CD4-positive, alpha-beta T cell treated with Interleukin-4 for 1 hour (primary cell): ENCODE measurements around the gene ALDH2.
A peak's percentile ranks its signal among the peaks of the same experiment; 100 is the strongest.
"Not testable (repeated sequence)": the region's sequence is repeated elsewhere in the genome, so short reads cannot be mapped to it uniquely, and the experiment has no call there.

ENCODE experiments used
- DNase-seq, 2 donors: peaks; one replicate each; pipeline ENCODE4 v3.0.0-alpha.2; 2020 to 2022

ALDH2 gene

DNA sequence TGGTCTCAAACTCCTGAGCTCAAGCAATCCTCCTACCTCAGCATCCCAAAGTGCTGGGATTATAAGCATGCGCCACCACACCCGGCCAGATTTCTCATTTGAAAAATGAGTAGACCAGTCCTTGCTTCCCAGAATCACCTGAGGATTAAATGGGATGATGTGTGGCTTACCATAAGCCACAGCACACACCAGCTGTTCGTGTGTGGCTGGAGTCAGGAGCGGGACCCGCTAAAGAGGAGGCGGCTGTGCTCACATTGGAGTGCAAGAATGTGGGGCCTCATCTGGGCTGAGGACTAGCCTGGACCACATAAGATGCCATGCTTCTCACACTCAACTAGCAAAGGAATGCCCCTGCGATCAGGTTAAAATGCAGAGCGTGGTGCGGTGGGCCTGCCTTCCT, 6.7 kb upstream of the ALDH2 start:
- DNase-seq = no peak

- no peak for DNase-seq
Observed at GRCh38 chr12:111761099-111761498, 5.6 kb upstream of the ALDH2 start.

- DNase-seq = no peak
Observed at GRCh38 chr12:111761706-111762105, 5.0 kb upstream of the ALDH2 start.

DNA sequence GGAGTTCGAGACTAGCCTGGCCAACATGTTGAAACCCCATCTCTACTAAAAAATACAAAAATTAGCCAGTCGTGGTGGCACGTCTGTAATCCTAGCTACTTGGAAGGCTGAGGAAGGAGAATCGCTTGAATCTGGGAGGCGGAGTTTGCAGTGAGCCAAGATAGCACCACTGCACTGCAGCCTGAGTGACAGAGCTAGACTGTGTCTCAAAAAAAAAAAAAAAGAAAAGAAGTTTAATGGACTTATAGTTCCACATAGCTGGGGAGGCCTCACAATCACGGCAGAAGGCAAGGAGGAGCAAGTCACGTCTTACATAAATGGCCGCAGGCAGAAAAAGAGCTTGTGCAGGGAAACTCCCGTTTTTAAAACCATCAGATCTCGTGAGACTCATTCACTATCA, 3.2 kb upstream of the ALDH2 start:
- DNase-seq = not testable (repeated sequence)

- DNase-seq = no peak
Observed at GRCh38 chr12:111764120-111764821, 2.5 kb upstream of the ALDH2 start.

DNA sequence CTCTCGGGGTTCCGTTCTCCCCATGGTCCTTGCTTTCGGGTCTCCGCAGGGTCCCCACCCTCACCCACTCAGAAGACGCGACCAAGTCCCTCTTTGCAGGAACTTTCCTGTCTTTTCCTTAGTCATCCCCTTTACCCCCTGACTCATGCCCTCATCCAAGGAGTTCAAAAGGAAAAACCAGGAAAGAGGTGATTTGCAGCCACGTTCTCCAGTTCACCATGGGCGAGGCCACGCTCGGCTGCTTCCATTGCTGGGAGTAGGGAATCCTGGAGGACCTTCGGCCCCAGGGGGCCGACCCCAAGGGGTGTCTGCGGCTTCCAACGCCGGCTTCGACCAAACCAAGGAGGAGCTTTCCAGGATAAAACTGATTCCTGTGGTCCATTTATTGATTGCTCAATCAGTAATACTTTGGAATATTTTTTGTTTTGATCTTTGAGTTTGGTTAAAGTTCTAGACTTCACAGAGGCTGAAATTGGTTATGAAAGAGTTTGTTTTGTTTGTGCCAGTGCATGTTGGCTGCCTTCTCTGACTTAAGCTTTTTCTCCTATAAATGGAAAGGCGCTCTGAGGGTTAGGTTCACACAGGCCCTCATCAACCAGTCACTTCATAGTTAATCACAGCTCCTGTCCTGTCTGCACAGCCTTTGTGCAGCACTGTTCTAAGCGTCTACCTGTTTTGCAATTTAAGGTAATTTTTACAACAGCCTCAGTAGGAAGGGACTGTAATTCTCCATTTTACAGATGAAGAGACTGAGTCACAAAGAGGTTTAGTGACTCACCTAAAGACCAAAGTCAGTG, 827 bp downstream of the ALDH2 start:
- no peak for DNase-seq

DNA sequence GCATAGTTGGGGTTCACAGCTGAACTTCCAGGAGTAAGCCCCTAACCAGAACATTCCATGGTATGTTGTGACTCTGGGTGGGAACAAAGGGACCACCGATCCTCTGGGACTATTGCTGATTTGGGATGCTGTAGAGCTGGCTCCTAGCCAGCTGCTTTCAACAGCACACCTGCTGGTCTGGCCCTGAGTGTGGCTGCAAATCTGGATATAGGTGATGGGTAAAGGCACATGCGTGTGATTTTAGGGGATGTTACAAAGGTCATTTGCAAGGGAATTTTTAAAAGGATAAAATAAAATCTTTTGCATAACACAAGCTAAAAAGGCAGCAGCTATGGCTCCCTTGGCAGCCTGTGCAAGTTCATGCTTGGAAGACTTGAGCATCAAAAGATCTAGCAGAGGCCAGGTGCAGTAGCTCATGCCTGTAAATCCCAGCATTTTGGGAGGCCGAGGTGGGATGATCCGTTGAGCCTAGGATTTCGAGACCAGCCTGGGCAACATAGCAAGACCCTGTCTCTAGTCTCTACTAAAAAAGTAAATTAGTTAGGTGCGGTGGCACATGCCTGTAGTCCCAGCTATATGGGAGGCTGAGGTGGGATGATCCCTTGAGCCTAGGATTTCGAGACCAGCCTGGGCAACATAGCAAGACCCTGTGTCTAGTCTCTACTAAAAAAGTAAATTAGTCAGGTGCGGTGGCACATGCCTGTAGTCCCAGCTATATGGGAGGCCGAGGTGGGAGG, 1.6 kb downstream of the ALDH2 start:
- no peak for DNase-seq

DNA sequence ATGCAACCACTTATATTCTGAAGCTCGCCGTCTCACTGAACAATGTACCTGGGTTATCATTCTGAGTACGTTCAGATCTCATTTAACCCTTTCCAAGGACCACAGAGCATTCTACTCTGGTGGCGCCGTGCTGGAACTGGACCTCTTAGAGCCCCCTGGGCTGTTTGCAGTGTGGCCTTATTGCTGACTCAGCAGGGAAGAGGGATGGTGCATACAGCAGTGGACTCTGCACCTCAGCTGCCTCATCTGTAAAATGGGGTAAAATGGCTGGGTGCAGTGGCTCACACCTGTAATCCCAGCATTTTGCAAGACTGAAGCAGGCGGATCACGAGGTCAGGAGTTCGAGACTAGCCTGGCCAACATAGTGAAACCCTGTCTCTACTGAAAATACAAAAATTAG, 2.9 kb downstream of the ALDH2 start:
- DNase-seq = no peak

DNA sequence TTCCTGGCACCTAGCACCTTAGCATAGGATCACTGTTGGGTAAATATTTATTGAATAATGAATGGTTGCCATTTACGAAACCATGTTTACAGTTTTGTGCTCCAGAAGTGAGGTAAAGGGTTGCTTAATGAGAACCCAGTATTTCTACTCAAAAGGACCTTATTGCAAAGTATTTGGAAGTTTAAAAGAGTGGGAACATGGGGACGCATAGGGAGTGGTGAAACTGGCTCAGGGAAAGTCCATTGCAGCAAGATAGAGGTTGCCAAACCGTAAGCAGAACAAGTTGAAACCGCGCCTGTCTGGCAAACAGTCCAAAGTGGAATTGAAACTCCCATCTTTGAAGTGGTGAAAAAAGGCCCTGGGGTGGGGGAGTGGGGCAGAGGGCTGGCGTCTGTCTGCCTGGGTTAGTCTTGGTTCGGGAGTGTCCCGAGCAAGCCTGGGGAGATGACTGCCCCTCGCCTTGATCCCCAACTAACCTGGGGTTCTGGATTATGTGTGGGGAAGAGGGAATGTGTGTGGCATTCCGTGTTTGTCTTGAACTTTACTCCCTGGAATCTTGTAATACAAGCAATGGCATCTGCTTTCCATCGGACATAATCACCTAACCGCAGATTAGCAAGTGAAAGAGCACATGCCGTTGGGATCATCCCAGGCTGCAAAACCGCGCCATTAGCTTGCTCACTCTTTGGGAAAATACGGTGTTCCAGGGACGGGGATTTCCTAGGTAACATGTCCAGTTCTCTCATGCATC, 7.2 kb downstream of the ALDH2 start:
- DNase-seq = peak; percentile 14 to 55

DNA sequence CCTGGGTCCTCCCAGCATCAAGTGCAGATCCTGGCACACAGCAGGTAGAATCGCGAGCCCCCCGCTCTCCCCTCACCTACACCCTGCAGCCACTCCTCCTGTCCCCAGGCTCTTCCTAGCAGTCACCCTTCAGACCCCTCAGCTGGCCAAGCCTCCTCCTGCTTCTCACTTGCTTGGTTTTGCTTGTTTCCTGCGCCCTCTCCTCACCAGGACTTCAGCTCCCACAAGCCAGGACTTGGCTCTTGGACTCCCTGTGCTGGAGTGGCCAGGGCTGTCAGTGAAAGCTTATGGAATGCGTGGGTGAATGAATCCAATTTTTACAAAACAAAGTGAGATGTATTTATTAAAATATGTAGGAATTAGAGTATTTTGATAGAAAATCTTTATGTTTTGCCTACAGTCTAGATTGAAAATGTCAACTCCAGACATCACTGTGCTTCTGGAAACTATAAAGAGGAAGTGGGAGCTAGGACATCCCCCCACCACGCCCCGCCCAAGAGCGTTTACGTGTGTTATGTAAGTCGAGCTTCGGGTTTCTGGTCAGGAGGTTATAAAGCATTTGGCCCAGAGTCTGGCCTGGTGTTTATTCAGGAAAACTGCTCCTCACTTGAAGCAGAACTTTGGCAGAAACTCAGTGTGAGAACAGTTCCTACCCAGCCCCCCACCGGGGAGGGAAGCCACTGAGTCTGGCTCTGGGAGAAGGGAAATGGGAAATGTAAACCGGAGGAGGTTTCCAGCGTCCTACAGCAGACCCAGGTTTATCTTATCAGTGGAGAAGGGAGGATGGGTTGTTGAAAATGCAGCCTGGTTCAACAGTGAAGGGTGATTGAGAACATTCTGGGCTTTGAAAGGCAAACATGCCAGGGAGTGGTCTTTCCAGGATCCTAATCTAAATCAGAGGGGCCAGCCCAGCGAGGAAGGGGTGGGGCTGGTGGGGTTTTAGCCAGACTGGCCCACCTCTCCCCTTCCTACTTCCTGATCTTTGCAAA, 8.8 kb downstream of the ALDH2 start:
- peak; percentile 27 to 85 for DNase-seq

DNA sequence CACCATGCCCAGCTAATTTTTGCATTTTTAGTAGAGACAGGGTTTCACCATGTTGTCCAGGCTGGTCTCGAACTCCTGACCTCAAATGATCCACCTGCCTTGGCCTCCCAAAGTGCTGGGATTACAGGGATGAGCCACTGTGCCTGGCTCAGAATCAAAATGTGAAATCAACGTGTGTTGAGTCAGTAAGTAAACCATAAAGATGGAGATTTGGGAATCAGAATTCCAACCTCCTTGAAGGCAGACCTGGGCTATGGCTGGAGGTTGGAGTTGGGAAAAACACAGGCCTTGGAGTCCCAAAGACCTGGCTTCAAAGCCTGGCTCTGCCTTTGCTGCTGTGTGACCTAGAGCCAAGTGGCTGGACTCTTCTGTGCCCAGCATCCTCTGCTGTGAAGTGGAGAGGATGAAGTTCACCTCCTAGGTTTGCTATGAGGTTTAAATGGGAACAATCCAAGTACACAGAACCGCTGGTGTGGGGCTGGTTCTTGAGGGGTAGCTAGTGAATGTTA, 10.2 kb downstream of the ALDH2 start:
- no peak for DNase-seq

DNA sequence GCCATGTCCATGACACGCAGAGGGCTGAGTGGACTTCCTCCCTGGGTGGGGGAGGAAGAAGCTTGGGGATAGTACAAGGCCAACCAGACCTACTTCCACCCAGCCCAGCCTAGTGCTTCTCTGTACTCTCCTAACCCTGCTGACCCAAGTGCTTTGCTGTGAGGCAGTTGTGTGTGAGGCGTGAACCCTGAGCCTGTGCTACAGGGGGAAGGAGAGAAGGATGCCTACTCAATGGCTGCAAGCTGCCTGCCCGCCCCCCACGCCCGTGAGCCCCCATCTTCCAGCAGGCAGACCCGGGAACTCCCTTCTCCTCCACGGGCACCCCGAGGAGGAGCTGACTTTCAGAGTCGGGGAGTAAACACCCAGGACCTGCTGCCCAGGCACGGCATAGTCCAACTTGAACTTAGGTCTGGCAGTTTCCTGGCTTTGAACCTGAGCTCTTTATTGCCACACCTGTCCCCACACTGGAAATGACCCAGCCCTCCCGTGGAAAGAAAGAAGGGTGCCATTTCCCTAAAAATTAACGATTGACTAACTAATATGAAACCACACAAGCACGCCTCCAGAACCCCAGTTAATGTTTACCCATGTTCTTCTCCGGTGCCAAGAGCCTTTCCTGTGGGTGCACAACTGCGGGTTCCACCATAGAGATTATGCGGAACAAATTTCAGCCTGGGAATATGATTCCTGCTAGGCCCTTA, 10.8 kb downstream of the ALDH2 start:
- peak in 1 of 2 donors; percentile 42 for DNase-seq

DNA sequence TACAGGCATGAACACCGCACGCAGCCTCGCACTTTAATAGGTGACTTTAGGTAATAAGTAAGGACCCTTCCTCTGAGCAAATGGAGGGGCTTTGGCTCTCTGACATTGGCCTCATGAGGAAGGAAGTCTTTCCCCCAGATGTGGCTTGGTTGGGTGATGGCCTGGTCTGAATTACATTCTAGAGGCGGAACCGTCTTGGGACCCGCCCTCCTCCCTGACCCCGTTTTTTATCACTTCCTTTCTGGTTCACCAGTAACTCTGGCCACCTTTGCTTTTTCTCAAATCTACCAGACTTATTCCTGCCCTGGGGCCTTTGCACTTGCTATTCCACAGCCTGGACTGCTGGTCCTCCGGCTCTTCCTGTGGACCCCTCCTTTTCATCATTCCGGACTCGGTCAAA, 13.4 kb downstream of the ALDH2 start:
- DNase-seq = no peak

DNA sequence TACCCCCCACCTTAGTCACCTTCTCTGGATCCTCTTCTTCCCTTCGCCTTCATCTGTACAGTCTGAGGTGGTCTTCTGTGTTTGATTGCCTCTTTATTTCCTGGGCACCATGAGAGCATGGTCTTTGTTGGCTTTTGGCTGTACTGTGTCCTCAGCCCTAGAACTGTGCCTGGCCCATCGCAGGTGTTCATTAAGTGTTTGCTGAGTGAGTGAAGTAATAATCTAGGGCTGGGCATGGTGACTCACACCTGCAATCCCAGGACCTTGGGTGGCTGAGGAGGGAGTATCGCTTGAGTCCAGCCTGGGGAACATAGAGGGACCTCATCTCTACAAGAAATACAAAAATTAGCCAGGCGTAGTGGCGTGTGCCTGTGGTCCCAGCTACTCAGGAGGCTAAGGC, 13.9 kb downstream of the ALDH2 start:
- DNase-seq = no peak

DNA sequence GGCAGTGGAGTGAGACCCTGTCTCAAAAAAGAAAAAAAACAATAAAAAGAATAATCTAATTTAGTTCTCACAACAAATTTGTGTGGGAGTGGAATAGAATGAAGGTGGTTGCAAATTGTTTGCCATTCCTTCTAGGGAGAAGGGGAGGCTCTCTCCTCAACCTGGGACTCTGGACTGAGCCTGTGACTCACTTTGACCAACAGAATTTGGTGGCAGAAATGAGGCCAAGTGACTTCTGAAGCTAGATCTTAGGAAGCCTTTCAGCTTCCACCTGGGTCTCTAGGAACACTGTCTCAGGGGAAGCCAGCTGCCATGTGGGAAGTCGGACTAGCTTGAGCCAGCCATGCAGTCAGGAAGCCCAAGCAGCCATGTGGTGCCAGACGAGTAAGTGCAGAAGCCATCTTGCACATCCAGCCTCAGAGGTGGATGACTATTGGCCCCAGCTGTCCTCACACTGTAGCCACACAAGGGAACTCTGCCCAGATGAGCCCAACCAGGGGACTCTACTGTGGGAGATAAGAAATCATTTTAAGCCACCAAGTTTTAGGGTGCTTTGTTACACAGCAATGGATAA, 14.4 kb downstream of the ALDH2 start:
- no peak for DNase-seq

DNA sequence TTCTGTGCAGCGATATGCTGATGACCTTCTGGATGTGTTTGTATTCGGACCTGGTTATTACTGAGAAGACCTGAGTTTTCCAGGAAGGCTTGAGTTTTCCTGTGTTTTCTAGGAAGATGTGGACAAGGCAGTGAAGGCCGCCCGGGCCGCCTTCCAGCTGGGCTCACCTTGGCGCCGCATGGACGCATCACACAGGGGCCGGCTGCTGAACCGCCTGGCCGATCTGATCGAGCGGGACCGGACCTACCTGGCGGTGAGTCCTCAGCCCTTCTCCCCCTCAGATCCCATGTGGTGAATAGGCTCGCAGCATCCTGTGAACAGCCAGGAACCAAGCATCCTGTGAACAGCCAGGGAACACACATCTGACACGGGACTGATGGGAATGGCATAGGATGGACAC, 16.3 kb downstream of the ALDH2 start:
- no peak for DNase-seq

GRCh38 chr12:111784953-111785352, 18.2 kb downstream of the ALDH2 start:
- no peak for DNase-seq

- DNase-seq = no peak
Observed at GRCh38 chr12:111785651-111786050, 18.9 kb downstream of the ALDH2 start.

- DNase-seq = no peak
Observed at GRCh38 chr12:111788178-111788654, 21.5 kb downstream of the ALDH2 start.

GRCh38 chr12:111789779-111790178, 23.0 kb downstream of the ALDH2 start:
- DNase-seq = no peak
